ENCODE data around the gene G6PC3. TPM values are rescaled to one million over a fixed set of nuclear protein-coding genes. Genes with fewer than 3 reads are reported as not detected.

Gene G6PC3
- total RNA-seq, 1 donor from 2014 or later, result 113 TPM

DNA sequence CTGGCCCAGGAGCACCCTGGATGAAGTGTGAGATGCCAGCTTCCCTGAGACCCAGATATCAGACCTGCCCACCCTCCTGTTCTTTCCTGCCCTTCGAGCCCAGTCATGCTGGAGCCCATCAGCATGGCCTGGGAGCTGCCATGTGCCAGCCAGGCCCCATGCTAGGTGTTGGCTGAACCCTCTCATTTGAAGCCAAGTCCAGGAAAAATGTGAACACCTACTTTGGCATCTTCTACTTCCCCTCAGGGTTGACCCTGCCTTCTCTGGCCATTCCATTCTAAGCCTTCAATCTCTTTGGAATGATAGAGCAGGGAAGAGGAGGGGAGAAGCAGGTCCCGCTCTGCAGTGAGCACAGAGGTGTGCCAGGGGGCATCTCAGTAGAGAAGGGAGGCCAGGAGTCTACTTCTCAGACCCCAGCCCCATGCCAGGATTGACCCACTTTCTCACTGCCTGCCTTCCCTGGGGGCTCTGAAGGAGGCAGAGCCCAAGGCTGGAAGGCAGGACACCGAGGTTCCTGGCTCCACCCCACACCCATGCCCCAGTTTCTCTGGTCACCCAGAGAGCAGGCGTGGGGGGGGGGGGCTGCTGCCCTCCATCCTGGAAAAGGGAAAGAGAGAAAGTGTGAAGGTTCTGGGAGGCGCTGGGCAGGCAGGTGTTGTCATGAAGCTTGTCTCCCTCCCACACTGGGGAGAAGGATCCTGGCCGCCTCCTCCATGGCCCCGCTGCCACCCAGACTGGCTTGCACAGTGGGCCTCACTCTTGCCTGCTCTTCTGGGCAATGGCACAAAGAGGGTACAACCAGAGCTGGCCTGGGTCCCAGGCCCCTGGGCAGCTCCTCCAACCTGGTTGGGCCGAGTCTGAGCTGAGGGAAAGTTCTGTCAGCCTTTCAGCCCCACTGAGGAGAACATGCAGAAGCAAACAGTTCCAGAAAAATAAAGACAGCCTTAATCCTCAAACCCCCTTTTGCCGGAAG is 43.6 kb downstream of the G6PC3 start:
- H3K27ac Mint-ChIP-seq (ENCODE audit: unreplicated experiment), result peak overlapping the region; percentile 61
- peaks cover 14% of the 10 kb centered on the region for H3K27me3 Mint-ChIP-seq (ENCODE audit: unreplicated experiment)
- TF ChIP-seq, protein P1, sequence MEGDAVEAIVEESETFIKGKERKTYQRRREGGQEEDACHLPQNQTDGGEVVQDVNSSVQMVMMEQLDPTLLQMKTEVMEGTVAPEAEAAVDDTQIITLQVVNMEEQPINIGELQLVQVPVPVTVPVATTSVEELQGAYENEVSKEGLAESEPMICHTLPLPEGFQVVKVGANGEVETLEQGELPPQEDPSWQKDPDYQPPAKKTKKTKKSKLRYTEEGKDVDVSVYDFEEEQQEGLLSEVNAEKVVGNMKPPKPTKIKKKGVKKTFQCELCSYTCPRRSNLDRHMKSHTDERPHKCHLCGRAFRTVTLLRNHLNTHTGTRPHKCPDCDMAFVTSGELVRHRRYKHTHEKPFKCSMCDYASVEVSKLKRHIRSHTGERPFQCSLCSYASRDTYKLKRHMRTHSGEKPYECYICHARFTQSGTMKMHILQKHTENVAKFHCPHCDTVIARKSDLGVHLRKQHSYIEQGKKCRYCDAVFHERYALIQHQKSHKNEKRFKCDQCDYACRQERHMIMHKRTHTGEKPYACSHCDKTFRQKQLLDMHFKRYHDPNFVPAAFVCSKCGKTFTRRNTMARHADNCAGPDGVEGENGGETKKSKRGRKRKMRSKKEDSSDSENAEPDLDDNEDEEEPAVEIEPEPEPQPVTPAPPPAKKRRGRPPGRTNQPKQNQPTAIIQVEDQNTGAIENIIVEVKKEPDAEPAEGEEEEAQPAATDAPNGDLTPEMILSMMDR (IDR thresholded peaks at IDR 0.05; ENCODE audit: unreplicated experiment), result no peak
- H3K36me3 Mint-ChIP-seq (ENCODE audit: low read depth, unreplicated experiment), result peaks cover 6% of the 10 kb centered on the region
- peaks cover 62% of the 10 kb centered on the region for H3K4me1 Mint-ChIP-seq (ENCODE audit: unreplicated experiment)
- no peak overlapping the region for H3K4me3 Mint-ChIP-seq (ENCODE audit: unreplicated experiment)
- DNase-seq (ENCODE audit: low spot score), result no peak
- no peaks in the 10 kb centered on the region for H3K9me3 Mint-ChIP-seq (ENCODE audit: unreplicated experiment)

DNA sequence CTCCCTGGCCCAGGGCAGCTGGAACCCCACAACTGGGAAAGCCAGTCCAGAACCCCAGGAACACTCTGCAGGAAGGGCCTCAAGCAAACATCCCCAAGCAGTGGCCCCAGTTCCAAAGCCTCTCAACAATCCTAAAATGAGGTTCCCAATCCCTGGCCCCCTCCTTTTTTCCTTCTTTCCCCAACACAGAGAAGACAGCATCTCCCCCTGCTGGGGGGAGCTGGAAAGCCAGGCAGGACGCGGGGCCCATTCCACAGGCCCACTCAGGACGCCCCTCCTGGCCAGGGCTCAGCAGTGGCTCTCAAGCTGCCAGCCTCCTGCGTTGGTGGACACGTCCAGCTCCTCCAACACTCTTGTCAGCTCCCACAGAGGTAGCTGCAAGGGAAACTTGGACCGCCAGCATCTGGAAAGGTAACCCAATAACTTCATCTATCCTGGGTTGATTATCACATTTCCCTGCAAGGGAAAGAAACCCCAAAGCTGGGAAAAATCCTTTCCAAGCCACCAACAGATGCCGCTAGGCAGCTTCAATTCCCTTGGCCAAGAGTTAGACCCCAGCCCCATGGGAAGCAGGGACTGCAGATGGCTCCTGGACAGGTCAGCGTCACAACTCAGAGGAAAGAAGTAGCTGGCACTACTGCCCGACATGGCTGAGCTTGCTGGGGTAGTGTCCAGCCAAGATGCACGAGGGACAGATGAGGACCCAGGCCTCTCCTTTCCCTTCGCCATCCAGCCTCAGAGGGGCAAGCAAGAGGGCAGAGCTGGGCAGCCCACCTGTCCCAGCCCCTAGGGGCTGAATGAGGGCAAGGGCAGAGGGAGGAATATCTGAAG is 45.3 kb downstream of the G6PC3 start:
- Mint-ChIP-seq H3K27ac (ENCODE audit: unreplicated experiment) (no peak overlapping the region), H3K36me3 (ENCODE audit: low read depth, unreplicated experiment) (peaks cover 6% of the 10 kb centered on the region), H3K9me3 (ENCODE audit: unreplicated experiment) (no peaks in the 10 kb centered on the region), H3K4me1 (ENCODE audit: unreplicated experiment) (peaks cover 62% of the 10 kb centered on the region), H3K27me3 (ENCODE audit: unreplicated experiment) (peaks cover 17% of the 10 kb centered on the region), H3K4me3 (ENCODE audit: unreplicated experiment) (no peak overlapping the region)
- DNase-seq (ENCODE audit: low spot score), result peak; percentile 73
- TF ChIP-seq, protein P1 (IDR thresholded peaks at IDR 0.05; ENCODE audit: unreplicated experiment), result peak; percentile 87

- H3K36me3 Mint-ChIP-seq (ENCODE audit: low read depth, unreplicated experiment), result peaks cover 6% of the 10 kb centered on the region
- no peaks in the 10 kb centered on the region for H3K9me3 Mint-ChIP-seq (ENCODE audit: unreplicated experiment)
- no peak overlapping the region for H3K4me3 Mint-ChIP-seq (ENCODE audit: unreplicated experiment)
- TF ChIP-seq, protein P1 (IDR thresholded peaks at IDR 0.05; ENCODE audit: unreplicated experiment), result no peak
- H3K27me3 Mint-ChIP-seq (ENCODE audit: unreplicated experiment), result peaks cover 19% of the 10 kb centered on the region
- peaks cover 63% of the 10 kb centered on the region for H3K4me1 Mint-ChIP-seq (ENCODE audit: unreplicated experiment)
- DNase-seq (ENCODE audit: low spot score), result no peak
- no peak overlapping the region for H3K27ac Mint-ChIP-seq (ENCODE audit: unreplicated experiment)
Measured at GRCh38 chr17:44117351-44117750, 46.8 kb downstream of the G6PC3 start.

DNA sequence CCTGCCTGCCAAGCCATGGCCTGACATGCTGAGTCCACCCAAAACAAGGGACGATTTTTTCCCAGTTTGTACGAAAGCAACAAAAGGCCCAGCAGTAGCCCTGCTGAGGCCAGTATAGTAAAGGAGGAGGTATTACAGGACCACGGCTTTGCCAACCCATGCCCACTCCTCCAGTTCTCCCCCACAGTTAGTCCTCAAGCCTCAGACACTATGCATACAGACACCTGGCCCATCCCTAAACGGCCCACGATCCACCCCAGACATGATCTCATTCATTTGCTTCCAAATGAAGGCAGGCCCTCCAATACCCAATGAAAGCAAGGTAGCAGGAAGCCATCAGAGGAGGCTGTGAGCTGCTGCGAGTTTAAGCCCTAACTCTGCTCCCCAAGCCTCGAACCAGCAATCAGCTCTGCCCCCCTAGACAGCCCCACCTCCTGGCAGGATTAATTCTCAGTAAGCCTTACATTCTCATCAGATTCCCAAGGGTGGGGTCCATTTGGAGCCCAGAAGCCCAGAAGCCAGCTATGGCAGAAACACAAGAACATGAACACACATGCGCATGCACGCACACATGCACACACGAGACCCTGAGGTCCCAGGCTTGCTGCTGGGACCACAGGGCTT is 48.0 kb downstream of the G6PC3 start:
- DNase-seq (ENCODE audit: low spot score), result no peak
- H3K9me3 Mint-ChIP-seq (ENCODE audit: unreplicated experiment), result no peaks in the 10 kb centered on the region

More for the DNA sequence above, 48.0 kb downstream of the G6PC3 start:
- Mint-ChIP-seq H3K27ac (ENCODE audit: unreplicated experiment) (peak overlapping the region; percentile 57), H3K36me3 (ENCODE audit: low read depth, unreplicated experiment) (peaks cover 6% of the 10 kb centered on the region), H3K27me3 (ENCODE audit: unreplicated experiment) (peaks cover 16% of the 10 kb centered on the region), H3K4me1 (ENCODE audit: unreplicated experiment) (peaks cover 58% of the 10 kb centered on the region), H3K4me3 (ENCODE audit: unreplicated experiment) (peak overlapping the region; percentile 21)
- TF ChIP-seq, protein P1 (IDR thresholded peaks at IDR 0.05; ENCODE audit: unreplicated experiment), result no peak

Data from endothelial cell (in vitro differentiated cells).